WTC11 (cell line): ENCODE measurements around the gene OR8G1.

Experiments
- CTCF ChIP-seq: fragments of 200-600 bp; IDR thresholded peaks from 2 replicates; pipeline ENCODE4 v1.8.0; 2022; ENCODE audit warnings: antibody characterized with exemption
- FOXJ3 ChIP-seq: sonication (generic); formaldehyde crosslinking; IDR thresholded peaks from 2 replicates; pipeline ENCODE4 v1.9.0; 2021; ENCODE audit warnings: missing genetic modification reagents, mild to moderate bottlenecking, borderline replicate concordance
- FOXP4 ChIP-seq: sonication (generic); formaldehyde crosslinking; IDR thresholded peaks from 2 replicates; pipeline ENCODE4 v1.8.0; 2022; ENCODE audit warnings: mild to moderate bottlenecking, missing genetic modification reagents
- SP1 ChIP-seq: sonication (generic); formaldehyde crosslinking; conservative IDR thresholded peaks from 2 replicates; pipeline ENCODE4 v1.8.1; 2022; ENCODE audit warnings: missing genetic modification reagents
- USF2 ChIP-seq: sonication (generic); formaldehyde crosslinking; IDR thresholded peaks from 2 replicates; pipeline ENCODE4 v1.8.1; 2023; ENCODE audit warnings: mild to moderate bottlenecking, missing genetic modification reagents, moderate library complexity
- TF ChIP-seq, protein P1 (sequence below): sonication (generic); formaldehyde crosslinking; IDR thresholded peaks from 2 replicates; pipeline ENCODE4 v1.8.1; 2022; ENCODE audit warnings: low read depth, mild to moderate bottlenecking, moderate library complexity, missing genetic modification reagents, borderline replicate concordance

DNA sequence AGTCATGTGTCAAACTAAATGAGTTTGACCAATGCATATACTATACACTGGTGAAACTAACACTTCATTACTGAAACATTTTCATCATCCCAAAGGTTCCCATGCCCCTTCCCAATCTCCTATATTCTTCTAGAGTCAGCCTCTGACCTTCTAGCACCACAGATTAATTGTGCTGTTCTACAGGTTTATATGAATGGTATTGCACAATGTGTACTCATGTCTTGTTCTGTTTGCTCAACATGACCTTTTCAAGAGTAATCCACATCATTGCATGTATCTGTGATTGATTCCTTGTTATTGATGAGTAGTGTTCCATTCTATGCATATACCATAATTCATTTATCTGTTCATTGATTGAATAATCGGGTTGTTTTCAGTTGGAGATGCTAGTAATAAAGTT, 7.5 kb upstream of the OR8G1 start:
- TF ChIP-seq CTCF (no peak), SP1 (CRISPR knock-in tag) (no peak), FOXP4 (CRISPR knock-in tag) (no peak), FOXJ3 (CRISPR knock-in tag) (no peak), USF2 (CRISPR knock-in tag) (no peak)
- TF ChIP-seq, protein P1, sequence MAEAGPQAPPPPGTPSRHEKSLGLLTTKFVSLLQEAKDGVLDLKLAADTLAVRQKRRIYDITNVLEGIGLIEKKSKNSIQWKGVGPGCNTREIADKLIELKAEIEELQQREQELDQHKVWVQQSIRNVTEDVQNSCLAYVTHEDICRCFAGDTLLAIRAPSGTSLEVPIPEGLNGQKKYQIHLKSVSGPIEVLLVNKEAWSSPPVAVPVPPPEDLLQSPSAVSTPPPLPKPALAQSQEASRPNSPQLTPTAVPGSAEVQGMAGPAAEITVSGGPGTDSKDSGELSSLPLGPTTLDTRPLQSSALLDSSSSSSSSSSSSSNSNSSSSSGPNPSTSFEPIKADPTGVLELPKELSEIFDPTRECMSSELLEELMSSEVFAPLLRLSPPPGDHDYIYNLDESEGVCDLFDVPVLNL = no peak
